ENCODE results near the gene GALNT16. TPM values are rescaled to one million over a fixed set of nuclear protein-coding genes. Genes with fewer than 3 reads are reported as not detected.

GALNT16 gene
- total RNA-seq, 1 experiment from 2014 or later, result 0.03 TPM

DNA sequence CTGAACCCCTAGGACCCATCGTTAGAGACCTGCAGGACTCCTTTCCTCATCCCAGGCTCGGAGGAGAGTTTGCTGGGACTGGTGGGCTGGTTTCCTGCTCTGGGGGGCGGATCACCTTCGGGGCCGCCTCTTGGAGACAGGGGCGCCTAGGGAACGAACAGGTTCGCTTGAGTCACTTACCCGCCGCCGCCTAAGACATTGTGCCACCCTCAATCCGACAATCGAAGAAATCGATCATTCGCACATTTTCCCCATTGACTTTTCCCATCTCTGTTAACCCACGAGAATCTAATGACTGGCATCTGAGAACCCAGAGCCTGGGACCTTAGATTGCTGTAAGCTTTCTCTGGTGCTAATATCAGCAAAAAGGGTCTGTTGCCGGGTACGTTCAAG is 138.9 kb downstream of the GALNT16 start:
- Histone ChIP-seq H3K27me3 (replicated peaks) (no peaks in the 10 kb centered on the region), H3K9me3 (replicated peaks) (no peaks in the 10 kb centered on the region), H3K4me1 (replicated peaks) (peaks cover 18% of the 10 kb centered on the region), H3K4me3 (peak overlapping the region; percentile 65), H3K27ac (peak overlapping the region; percentile 98), H3K36me3 (peaks cover 50% of the 10 kb centered on the region)
- DNase-seq (ENCODE audit: low read depth in 1 of 2, low spot score in 2 of 2), result no peak

DNA sequence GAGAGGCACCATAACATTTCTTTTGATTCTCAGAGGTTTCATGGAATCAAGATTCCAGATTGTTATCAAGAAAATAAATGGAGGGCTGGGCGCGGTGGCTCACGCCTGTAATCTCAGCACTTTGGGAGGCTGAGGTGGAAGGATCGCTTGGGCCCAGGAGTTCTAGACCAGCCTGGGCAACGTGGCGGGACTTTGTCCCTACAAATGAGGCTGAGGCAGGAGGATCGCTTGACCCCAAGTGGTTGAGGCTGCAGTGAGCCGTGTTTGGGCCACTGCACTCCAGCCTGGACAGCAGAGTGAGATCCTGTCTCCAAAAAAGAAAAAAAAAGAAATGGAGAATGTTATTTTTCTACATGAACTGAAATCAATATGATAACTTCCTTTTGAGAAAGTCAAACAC is 139.8 kb downstream of the GALNT16 start:
- DNase-seq (ENCODE audit: low read depth in 1 of 2, low spot score in 2 of 2), result no peak
- Histone ChIP-seq H3K4me1 (replicated peaks) (peaks cover 18% of the 10 kb centered on the region), H3K27ac (no peak overlapping the region), H3K4me3 (peak overlapping the region; percentile 65), H3K9me3 (replicated peaks) (no peaks in the 10 kb centered on the region), H3K27me3 (replicated peaks) (no peaks in the 10 kb centered on the region), H3K36me3 (peaks cover 40% of the 10 kb centered on the region)

DNA sequence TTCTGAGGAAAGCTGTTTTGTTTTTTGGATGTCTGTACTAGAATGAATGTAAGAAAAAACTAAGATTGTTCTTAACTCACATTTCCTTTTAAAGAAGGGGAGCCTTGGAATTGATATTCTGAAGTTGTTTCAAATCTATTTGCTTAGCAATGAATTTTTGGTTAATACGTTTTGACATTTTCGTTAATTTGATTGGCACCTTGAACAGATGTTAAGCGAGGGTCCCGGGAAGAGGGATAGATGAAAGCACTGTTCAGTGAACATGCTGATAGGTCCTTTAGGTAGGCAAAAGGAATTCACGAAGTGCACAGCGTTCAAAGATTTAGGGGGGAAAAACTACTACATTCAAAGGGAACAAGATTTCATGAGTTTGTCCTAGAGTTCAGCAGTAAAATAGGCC is 140.2 kb downstream of the GALNT16 start:
- no peaks in the 10 kb centered on the region for H3K27me3 ChIP-seq (replicated peaks)

DNA sequence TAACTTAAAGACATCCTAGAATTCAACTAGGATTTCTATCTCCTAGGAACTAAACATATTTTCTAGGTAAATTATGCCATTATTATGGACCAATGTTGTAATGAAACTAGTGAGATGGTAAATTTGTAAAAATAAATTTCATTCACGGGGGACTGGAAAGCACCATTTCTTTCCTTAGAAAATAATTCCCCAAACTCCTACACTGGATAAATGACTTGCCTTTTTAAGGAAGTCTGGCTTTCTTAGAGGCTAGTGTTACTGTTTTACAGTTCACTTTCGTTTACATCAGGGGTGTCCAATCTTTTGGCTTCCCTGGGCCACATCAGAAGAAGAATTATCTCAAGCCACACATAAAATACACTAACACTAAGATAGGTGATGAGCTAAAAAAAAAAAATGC is 141.9 kb downstream of the GALNT16 start:
- Histone ChIP-seq H3K27me3 (replicated peaks) (no peaks in the 10 kb centered on the region), H3K27ac (no peak overlapping the region), H3K4me3 (no peak overlapping the region), H3K9me3 (replicated peaks) (no peaks in the 10 kb centered on the region), H3K36me3 (peaks cover 19% of the 10 kb centered on the region), H3K4me1 (replicated peaks) (peaks cover 15% of the 10 kb centered on the region)
- DNase-seq (ENCODE audit: low read depth in 1 of 2, low spot score in 2 of 2), result no peak

More for the DNA sequence above, 140.2 kb downstream of the GALNT16 start:
- H3K36me3 ChIP-seq, result peaks cover 36% of the 10 kb centered on the region
- H3K9me3 ChIP-seq (replicated peaks), result no peaks in the 10 kb centered on the region
- no peak overlapping the region for H3K27ac ChIP-seq
- H3K4me1 ChIP-seq (replicated peaks), result peaks cover 18% of the 10 kb centered on the region
- no peak overlapping the region; the same call in 1 of the 2 replicates for H3K4me3 ChIP-seq
- no peak for DNase-seq (ENCODE audit: low read depth in 1 of 2, low spot score in 2 of 2)

DNA sequence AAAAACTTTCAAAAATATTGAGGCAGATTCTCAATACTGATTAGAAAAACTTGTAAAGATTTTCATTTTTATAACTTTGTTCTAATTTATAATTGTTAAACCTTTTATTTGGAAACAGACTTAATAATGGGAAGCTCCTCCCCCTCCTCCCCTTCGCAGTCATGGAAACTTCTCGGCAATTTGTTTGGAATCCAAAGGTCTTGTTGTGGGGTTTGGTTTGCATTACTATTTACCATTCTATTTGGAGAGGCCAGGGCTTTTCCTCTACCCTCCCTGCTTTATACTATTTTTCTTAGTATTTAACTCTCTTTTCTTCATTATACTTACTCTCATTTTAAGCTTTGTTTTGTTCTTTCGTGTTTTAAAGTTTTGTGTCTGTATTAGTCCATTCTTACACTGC is 144.5 kb downstream of the GALNT16 start:
- H3K4me1 ChIP-seq (replicated peaks), result peaks cover 11% of the 10 kb centered on the region
- H3K9me3 ChIP-seq (replicated peaks), result no peaks in the 10 kb centered on the region
- H3K27me3 ChIP-seq (replicated peaks), result no peaks in the 10 kb centered on the region
- peaks cover 5% of the 10 kb centered on the region; the same call in 1 of the 2 replicates for H3K36me3 ChIP-seq
- no peak overlapping the region for H3K27ac ChIP-seq
- no peak for DNase-seq (ENCODE audit: low read depth in 1 of 2, low spot score in 2 of 2)
- no peak overlapping the region for H3K4me3 ChIP-seq

DNA sequence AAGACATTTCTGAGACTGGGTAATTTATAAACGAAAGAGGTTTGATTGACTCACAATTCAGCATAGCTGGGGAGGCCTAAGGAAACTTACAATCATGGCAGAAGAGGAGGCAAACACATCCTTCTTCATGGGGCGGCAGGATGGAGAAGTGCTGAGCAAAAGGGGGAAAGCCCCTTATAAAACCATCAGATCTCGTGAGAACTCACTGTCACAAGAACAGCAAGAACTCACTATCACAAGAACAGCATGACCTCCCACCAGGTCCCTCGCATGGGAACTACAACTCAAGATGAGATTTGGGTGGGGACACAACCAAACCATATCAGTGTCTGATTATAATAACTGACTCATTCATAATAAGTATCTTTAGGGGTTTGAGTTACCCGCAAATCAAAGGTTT is 144.9 kb downstream of the GALNT16 start:
- peaks cover 3% of the 10 kb centered on the region; the same call in 1 of the 2 replicates for H3K36me3 ChIP-seq
- H3K27ac ChIP-seq, result no peak overlapping the region
- H3K27me3 ChIP-seq (replicated peaks), result no peaks in the 10 kb centered on the region
- no peak for DNase-seq (ENCODE audit: low read depth in 1 of 2, low spot score in 2 of 2)
- no peak overlapping the region for H3K4me3 ChIP-seq
- H3K9me3 ChIP-seq (replicated peaks), result no peaks in the 10 kb centered on the region
- H3K4me1 ChIP-seq (replicated peaks), result peaks cover 7% of the 10 kb centered on the region

DNA sequence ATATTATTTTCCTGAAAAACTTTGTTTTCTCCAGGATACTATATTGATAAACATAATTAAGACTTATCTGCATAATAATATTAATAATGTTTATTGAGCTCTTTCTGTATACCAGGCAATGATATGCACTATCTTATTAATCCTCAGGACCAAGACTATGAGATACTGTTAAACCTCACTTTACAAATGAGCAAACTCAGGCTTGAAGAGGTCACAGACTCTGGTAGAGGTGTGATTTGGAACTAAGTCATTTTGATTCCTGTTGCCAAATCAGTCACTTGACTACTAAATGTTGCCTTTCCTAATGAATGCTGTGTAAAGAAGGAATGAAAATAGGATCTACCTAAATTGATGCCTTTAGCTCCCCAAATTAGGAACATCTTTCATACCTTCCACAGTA is 145.8 kb downstream of the GALNT16 start:
- Histone ChIP-seq H3K4me3 (no peak overlapping the region), H3K27ac (no peak overlapping the region), H3K4me1 (replicated peaks) (no peaks in the 10 kb centered on the region), H3K36me3 (peaks cover 3% of the 10 kb centered on the region; the same call in 1 of the 2 replicates), H3K27me3 (replicated peaks) (no peaks in the 10 kb centered on the region), H3K9me3 (replicated peaks) (no peaks in the 10 kb centered on the region)
- DNase-seq (ENCODE audit: low read depth in 1 of 2, low spot score in 2 of 2), result no peak

Other genes with a start within 250 kb of the GALNT16 start
- gene DCAF5, start 107.0 kb upstream of the GALNT16 start, total RNA-seq (2014; rRNA removed; shearing (Covaris generic)), result 12.8 and 19.9 TPM in 2 replicates
- 7.8 and 8.6 TPM in 2 replicates for gene EXD2, start 68.7 kb upstream of the GALNT16 start, total RNA-seq (2014; rRNA removed; shearing (Covaris generic))
- 115 and 150 TPM in 2 replicates for gene ERH, start 138.1 kb downstream of the GALNT16 start, total RNA-seq (2014; rRNA removed; shearing (Covaris generic))
- 79.3 and 87.5 TPM in 2 replicates for gene SLC39A9, start 138.5 kb downstream of the GALNT16 start, total RNA-seq (2014; rRNA removed; shearing (Covaris generic))
- 0.03 TPM in 1 of 2 replicates, not detected in the other for gene PLEKHD1, start 224.6 kb downstream of the GALNT16 start, total RNA-seq (2014; rRNA removed; shearing (Covaris generic))

Measured in SJSA1 (cell line).